Psoas muscle (tissue), 8 donors: ENCODE measurements around the gene SINHCAF. TPM values are rescaled to one million over a fixed set of nuclear protein-coding genes. Genes with fewer than 3 reads are reported as not detected.

Experiments used
- ATAC-seq, 4 donors: fragments of 200-7000 bp; cut with Tn5 transposase; one replicate each; pipeline ENCODE4 v1.9.1; 2020; ENCODE audit warnings: moderate library complexity in 3 of 4, mild to moderate bottlenecking in 2 of 4
- DNase-seq, 2 donors: peaks; one replicate each; pipeline ENCODE4 v3.0.0-alpha.2; 2020
- H3K27ac ChIP-seq: fragments of 200-600 bp; one replicate; pipeline ENCODE4 v1.8.0; 2022
- H3K27me3 ChIP-seq, 3 donors: fragments of 200-600 bp in 1 of 3; one replicate each; pipeline versions ENCODE4 v1.6.1 to v1.8.0; 2013 to 2022; ENCODE audit warnings: low read length in 2 of 3, mild to moderate bottlenecking in 2 of 3, moderate library complexity in 1 of 3; ENCODE audit not compliant: insufficient read depth in 3 of 3
- H3K36me3 ChIP-seq, 2 donors: fragments of 200-600 bp in 1 of 2; one replicate each; pipeline versions ENCODE4 v1.6.1 to v1.8.0; 2013 to 2022; ENCODE audit warnings: low read depth in 1 of 2, mild to moderate bottlenecking in 1 of 2, moderate library complexity in 1 of 2; ENCODE audit not compliant: insufficient read depth in 1 of 2
- H3K4me1 ChIP-seq: fragments of 200-600 bp; one replicate; pipeline ENCODE4 v1.8.0; 2022
- H3K4me3 ChIP-seq: fragments of 200-600 bp; one replicate; pipeline ENCODE4 v1.8.0; 2022; ENCODE audit warnings: mild to moderate bottlenecking
- H3K9me3 ChIP-seq: fragments of 200-600 bp; one replicate; pipeline ENCODE4 v1.8.0; 2022
- WGBS, 3 donors: extraction: QIAGEN DNeasy Blood & Tissue Kit; methylation state at CpG; one replicate each; pipeline versions ENCODE4 v1.1.6 to v1.1.7; 2013; 5-methylcytosine and 5-hydroxymethylcytosine counted together
- intact Hi-C, 2 donors: fragments of 100-400 bp; cut with DNase I; formaldehyde crosslinking; loops; one replicate each; pipeline versions ENCODE4 v1.11.0 to v1.14.2; 2022
- polyA plus RNA-seq, 3 donors: library from polyadenylated mRNA; stranded (reverse); fragments of 200-250 nt; gene quantifications; one replicate each; pipeline ENCODE4 v1.2.3, GENCODE V29; 2013
- total RNA-seq, 4 donors: library from RNA; stranded (reverse); fragmentation: NEBNext Ultra II Directional in 2 of 4; extraction: Animal tissue kit (Norgen Biotek cat#: 25700) in 2 of 4; gene quantifications; one replicate each; pipeline versions ENCODE4 v1.2.1 to v1.2.4, GENCODE V29; 2021 to 2023
- TF ChIP-seq, protein P1 (sequence below): fragments of 200-600 bp; IDR thresholded peaks from one replicate; pipeline ENCODE4 v1.8.0; 2022; ENCODE audit warnings: antibody characterized with exemption
- donor health status: healthy with polysubstance abuse.
- donor health status: DM: no; HTN: no; CAD: no; lungs with moderate emphysema.
- donor health status: Bipolar disorder and iron deficiency.
- donor health status: healthy.
- donor health status: DM: yes; HTN: yes; CAD: no.
- donor health status: DM: no; HTN: no; CAD: no.
- donor health status: DM: no; HTN: no; CAD: no.
- donor health status: DM: yes; HTN: yes; CAD: no.

Gene SINHCAF
- total and polyA plus RNA-seq, 7 donors, result 1.3 to 7.7 (median 2.9) TPM

DNA sequence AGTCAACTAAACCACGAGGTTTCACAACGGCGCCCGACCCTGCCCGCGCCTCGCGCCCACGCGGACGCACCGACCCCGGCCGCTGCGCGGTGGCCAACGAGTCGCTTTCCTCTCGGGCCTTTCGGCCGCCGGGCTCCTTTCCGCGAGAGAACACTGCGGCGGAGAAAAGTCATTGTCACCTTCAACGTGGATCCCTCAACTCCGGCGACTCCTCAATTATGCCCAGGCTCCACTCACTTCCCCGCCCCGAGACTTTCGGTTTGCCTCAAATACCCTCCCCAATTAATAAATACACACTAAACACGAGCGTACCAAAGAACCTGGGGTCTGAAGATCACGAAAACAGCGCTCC, 450 bp downstream of the SINHCAF start:
- intact Hi-C loops, result no loop called here
- Histone ChIP-seq H3K27ac (peak overlapping the region; percentile 72), H3K27me3 (peaks cover 0 to 31% (median 0%) of the 10 kb centered on the region in 3 donors), H3K4me3 (peak overlapping the region; percentile 82), H3K36me3 (no peaks in the 10 kb centered on the region), H3K9me3 (no peaks in the 10 kb centered on the region), H3K4me1 (no peaks in the 10 kb centered on the region)
- no peak for DNase-seq
- peak; percentile 10 to 38 (median 20) for ATAC-seq
- TF ChIP-seq, protein P1, sequence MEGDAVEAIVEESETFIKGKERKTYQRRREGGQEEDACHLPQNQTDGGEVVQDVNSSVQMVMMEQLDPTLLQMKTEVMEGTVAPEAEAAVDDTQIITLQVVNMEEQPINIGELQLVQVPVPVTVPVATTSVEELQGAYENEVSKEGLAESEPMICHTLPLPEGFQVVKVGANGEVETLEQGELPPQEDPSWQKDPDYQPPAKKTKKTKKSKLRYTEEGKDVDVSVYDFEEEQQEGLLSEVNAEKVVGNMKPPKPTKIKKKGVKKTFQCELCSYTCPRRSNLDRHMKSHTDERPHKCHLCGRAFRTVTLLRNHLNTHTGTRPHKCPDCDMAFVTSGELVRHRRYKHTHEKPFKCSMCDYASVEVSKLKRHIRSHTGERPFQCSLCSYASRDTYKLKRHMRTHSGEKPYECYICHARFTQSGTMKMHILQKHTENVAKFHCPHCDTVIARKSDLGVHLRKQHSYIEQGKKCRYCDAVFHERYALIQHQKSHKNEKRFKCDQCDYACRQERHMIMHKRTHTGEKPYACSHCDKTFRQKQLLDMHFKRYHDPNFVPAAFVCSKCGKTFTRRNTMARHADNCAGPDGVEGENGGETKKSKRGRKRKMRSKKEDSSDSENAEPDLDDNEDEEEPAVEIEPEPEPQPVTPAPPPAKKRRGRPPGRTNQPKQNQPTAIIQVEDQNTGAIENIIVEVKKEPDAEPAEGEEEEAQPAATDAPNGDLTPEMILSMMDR, result no peak
- 0% methylated on average over 35 to 36 of the region's 36 CpGs for WGBS, 3 donors

DNA sequence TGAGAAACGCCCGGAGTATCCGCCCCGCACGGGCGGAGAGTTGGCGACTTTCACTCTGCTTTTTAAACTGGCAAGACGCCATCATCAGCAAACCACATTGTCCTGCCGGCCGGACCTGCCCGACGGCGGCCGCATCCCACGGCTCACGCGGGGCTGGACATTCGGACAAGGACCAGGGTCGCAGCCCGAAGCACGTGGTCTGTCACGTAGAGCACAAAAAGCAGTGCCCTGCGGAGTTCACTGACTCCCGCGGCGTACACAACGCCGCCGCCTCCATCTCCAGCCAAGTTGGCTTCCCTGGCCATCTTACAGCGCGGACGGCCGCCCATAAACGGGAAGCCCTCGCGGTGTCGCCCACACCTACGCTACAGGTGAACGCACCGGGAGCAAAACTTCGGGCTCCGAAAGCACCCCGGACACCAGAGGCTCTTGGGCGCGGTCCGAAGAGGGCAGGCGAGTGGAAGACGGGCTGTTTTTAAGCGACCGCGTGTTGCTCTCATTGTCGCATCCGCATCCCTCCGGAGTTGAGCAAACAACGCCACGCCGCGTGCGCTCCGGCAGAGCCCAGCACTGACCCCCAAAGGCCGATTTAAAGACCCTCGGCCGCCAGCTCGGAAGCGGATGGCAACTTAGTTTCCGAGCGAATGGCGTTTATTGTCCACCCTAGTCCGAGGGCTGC, 966 bp downstream of the SINHCAF start:
- peak; percentile 51 to 72 for DNase-seq
- H3K27ac ChIP-seq, result peak overlapping the region; percentile 72
- H3K4me3 ChIP-seq, result peak overlapping the region; percentile 82
- H3K9me3 ChIP-seq, result no peaks in the 10 kb centered on the region
- peak; percentile 25 to 53 (median 36) for ATAC-seq
- H3K36me3 ChIP-seq, result no peaks in the 10 kb centered on the region
- intact Hi-C loops, result no loop called here
- no peaks in the 10 kb centered on the region for H3K4me1 ChIP-seq
- H3K27me3 ChIP-seq, result peaks cover 0 to 35% (median 0%) of the 10 kb centered on the region in 3 donors
- TF ChIP-seq, protein P1, result no peak
- WGBS, 3 donors, result 0% methylated on average over 68 to 69 of the region's 69 CpGs

DNA sequence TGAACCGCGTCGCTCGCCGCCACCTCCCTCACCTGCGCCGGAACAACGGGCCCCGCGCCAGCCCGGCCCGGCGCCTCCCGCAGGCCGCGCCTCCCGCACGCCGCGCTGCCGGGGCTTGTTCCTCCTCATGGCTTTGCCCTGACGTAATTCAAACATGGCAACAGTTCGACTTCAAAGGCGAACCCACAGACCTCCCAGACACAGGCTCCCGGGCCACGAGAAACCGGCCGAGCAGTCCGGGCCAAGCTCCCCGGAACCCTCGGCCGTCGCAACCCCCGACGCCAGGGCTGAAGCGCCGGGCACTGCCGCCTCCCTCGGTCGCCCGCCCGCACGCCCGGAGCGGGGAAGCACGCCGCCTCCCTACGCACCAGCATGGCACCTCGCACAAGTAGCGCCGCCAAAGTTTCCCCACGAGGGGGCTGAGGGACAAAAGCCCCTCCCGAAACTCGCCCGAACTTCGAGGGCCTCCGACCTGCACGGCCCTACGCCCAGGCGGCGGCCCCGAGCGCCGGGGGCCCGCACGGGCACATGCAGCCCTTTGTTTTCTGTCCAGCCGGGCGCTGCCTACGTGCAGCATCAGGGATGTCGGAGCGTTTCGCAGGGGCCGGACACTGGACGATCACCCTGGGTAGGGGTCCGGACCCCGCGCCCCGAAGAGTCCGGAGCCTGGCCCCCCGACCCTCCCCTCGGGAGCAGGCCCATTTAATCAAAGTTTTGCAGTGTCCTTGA, 1.7 kb downstream of the SINHCAF start:
- peaks cover 0 to 41% (median 0%) of the 10 kb centered on the region in 3 donors for H3K27me3 ChIP-seq
- H3K4me1 ChIP-seq, result no peaks in the 10 kb centered on the region
- ATAC-seq (peak; percentile 11 to 23 (median 20)), DNase-seq (peak; percentile 63 to 68)
- WGBS, 3 donors, result 0 to 1% (median 0%) methylated on average over 73 to 81 of the region's 81 CpGs
- H3K9me3 ChIP-seq, result no peaks in the 10 kb centered on the region
- intact Hi-C loops, result no loop called here
- H3K36me3 ChIP-seq, result no peaks in the 10 kb centered on the region
- TF ChIP-seq, protein P1, result no peak
- peak overlapping the region; percentile 82 for H3K4me3 ChIP-seq
- peak overlapping the region; percentile 72 for H3K27ac ChIP-seq

DNA sequence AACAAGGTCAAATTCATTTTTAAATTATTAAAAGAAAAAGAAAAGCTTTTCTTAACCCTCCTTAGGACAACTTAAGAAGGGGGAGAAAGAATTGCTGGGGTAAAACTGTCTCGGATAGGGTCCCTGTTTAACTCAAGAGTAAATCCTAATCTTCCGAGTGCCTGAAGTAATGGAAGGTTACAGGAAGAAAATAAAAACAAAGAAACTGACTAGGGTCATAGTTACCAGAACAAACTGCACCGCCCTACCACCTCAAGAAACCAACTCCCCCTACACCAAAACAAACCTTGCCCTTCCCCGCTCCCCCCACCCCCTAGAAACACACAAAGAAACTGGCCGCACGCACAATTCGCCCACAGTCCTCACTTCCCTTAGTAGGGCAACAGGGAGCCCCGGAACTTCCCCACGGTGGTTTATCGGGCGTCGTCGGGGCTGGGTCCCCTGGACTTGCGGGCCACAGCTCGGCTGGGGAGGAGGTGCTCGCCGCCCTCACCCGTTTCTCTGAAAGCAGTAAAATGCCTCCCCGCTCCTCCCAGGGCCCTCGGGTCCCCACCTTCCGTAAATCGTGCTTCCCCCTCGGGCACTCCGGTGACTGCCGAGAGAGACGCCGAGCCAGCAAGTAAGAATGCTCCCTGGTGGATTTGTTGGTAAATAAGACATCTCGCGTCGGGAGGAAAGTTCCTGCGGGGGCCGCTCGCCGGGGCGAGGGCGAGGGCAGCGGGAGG, 2.4 kb downstream of the SINHCAF start:
- Histone ChIP-seq H3K36me3 (no peaks in the 10 kb centered on the region), H3K4me1 (no peaks in the 10 kb centered on the region), H3K27me3 (peaks cover 0 to 48% (median 0%) of the 10 kb centered on the region in 3 donors), H3K27ac (peak overlapping the region; percentile 72), H3K9me3 (no peaks in the 10 kb centered on the region), H3K4me3 (peak overlapping the region; percentile 82)
- intact Hi-C loops, result no loop called here
- TF ChIP-seq, protein P1, result no peak
- 10 to 15% (median 11%) methylated on average over 36 to 37 of the region's 37 CpGs for WGBS, 3 donors
- ATAC-seq, result no peak
- no peak for DNase-seq
